HepG2 (cell line): ENCODE data around the gene PDE8B. TPM values are rescaled to one million over a fixed set of nuclear protein-coding genes. Genes with fewer than 3 reads are reported as not detected.

Experiments
- ATAC-seq: fragments of 200-7000 bp; cut with Tn5 transposase; 3 replicates; pipeline ENCODE4 v1.9.1; 2020; ENCODE audit warnings: mild to moderate bottlenecking, moderate library complexity
- BruUV-seq: library from RNA; stranded (reverse); fragments of 400-500 nt; replicated peaks from 2 replicates; lab custom pipeline; 2021; lab: Mats Ljungman, UMichigan
- CTCF ChIA-PET: fragments of 300-600 bp; formaldehyde crosslinking; extraction: SDS; loops from one replicate; lab custom pipeline; 2021; ENCODE audit warnings: low total read pairs, inconsistent platforms, low intra/inter-chr PET ratio; lab: Yijun Ruan, JAX
- POLR2A ChIA-PET: fragments of 350-600 bp; sonication (Branson Sonifier 250); formaldehyde crosslinking; loops from one replicate; lab custom pipeline; 2020; ENCODE audit warnings: antibody characterized with exemption, inconsistent platforms; lab: Yijun Ruan, JAX
- DNase-seq: peaks from one replicate; pipeline ENCODE4 v3.0.0-alpha.2; 2015; ENCODE audit warnings: low spot score
- FAIRE-seq: peaks from 3 replicates; lab custom pipeline; 2011; peaks lifted over from hg19 to GRCh38; lab: Jason Lieb, UNC
- H2AFZ ChIP-seq: one replicate; pipeline ENCODE4 v1.6.1; 2011; ENCODE audit warnings: low read length, inconsistent platforms
- H3K27ac ChIP-seq: fragments of 300-600 bp; 3 replicates; pipeline ENCODE4 v1.8.0; 2011; ENCODE audit warnings: mixed run types, mild to moderate bottlenecking, mixed read lengths, low read length, inconsistent platforms; ENCODE audit not compliant: insufficient read depth; ENCODE audit errors: extremely low read length
- H3K27me3 ChIP-seq, 2 experiments: fragments of 200-600 bp in 1 of 2; 2 replicates in 1 of 2; 3 replicates in 1 of 2; pipeline versions ENCODE4 v1.6.0 to v1.8.0; 2011; ENCODE audit warnings: low read length in 2 of 2, mild to moderate bottlenecking in 2 of 2, moderate library complexity in 2 of 2, inconsistent platforms in 1 of 2; ENCODE audit not compliant: insufficient read depth in 2 of 2, control insufficient read depth in 1 of 2
- H3K36me3 ChIP-seq, 2 experiments: fragments of 200-600 bp in 1 of 2; replicated peaks in 1 of 2; 2 replicates in 1 of 2; 3 replicates in 1 of 2; pipeline versions ENCODE4 v1.5.1 to v1.8.0; 2011; ENCODE audit warnings: low read length in 2 of 2, inconsistent platforms in 1 of 2; ENCODE audit not compliant: insufficient read depth in 2 of 2, control insufficient read depth in 1 of 2
- H3K4me1 ChIP-seq: 2 replicates; pipeline ENCODE4 v1.5.1; 2012; ENCODE audit warnings: low read length, inconsistent platforms; ENCODE audit not compliant: insufficient read depth
- H3K4me2 ChIP-seq: 2 replicates; pipeline ENCODE4 v1.6.0; 2011; ENCODE audit warnings: low read depth, low read length, inconsistent platforms
- H3K4me3 ChIP-seq, 3 experiments: fragments of 200-600 bp in 1 of 3; sonication (generic), shearing (Covaris generic) in 1 of 3; replicated peaks in 1 of 3; 2 replicates each; pipeline ENCODE4 v1.5.1; 2011 to 2016; ENCODE audit warnings: low read length in 3 of 3, inconsistent platforms in 2 of 3, low read depth in 2 of 3, mild to moderate bottlenecking in 2 of 3, control low read depth in 1 of 3, mixed read lengths in 1 of 3; ENCODE audit not compliant: insufficient read depth in 1 of 3
- H3K79me2 ChIP-seq: one replicate; pipeline ENCODE4 v1.6.1; 2011; ENCODE audit warnings: low read length, inconsistent platforms; ENCODE audit not compliant: insufficient read depth
- H3K9ac ChIP-seq: 2 replicates; pipeline ENCODE4 v1.6.0; 2011; ENCODE audit warnings: mild to moderate bottlenecking, low read depth, low read length, inconsistent platforms; ENCODE audit not compliant: insufficient read depth
- H3K9me3 ChIP-seq: 2 replicates; pipeline ENCODE4 v1.5.1; 2012; ENCODE audit warnings: mild to moderate bottlenecking, low read length
- H4K20me1 ChIP-seq: 2 replicates; pipeline ENCODE4 v1.6.0; 2011; ENCODE audit warnings: inconsistent platforms, mild to moderate bottlenecking, low read length, moderate library complexity; ENCODE audit not compliant: insufficient read depth
- GPBP1L1 ChIP-seq: sonication (generic); formaldehyde crosslinking; IDR thresholded peaks from 2 replicates; pipeline ENCODE4 v1.5.0; 2020; ENCODE audit warnings: mild to moderate bottlenecking, missing genetic modification reagents
- MNT ChIP-seq: fragments of 450-650 bp; IDR thresholded peaks from 2 replicates; pipeline ENCODE4 v1.6.1; 2016
- WGBS: methylation state at CpG from one replicate; pipeline ENCODE4 v1.1.6; 2017; ENCODE audit warnings: low lambda C conversion rate; 5-methylcytosine and 5-hydroxymethylcytosine counted together
- in situ Hi-C: cut with HindIII; loops from 2 replicates; pipeline ENCODE4 v1.10.0; 2017; ENCODE audit warnings: low pct_unique_long_range_greater_than_20kb; ENCODE audit not compliant: extremely low pct_ligation_motif_present
- intact Hi-C: fragments of 100-400 bp; cut with micrococcal nuclease; formaldehyde crosslinking; loops from one replicate; pipeline ENCODE4 v1.10.0; 2022; ENCODE audit not compliant: unreplicated experiment
- polyA plus RNA-seq, 8 experiments: library from polyadenylated mRNA; depleted of rRNA in 3 of 8; stranded (reverse) in 7 of 8; unstranded in 1 of 8; fragments of >200 nt; fragmentation: Illumina TruSeq in 4 of 8; extraction: Trizol in 4 of 8; gene quantifications; 2 replicates each; pipeline versions ENCODE4 v1.2.1 to v1.2.3, GENCODE V29; 2011 to 2016; ENCODE audit warnings: low read depth in 4 of 8, missing spikeins in 1 of 8, mixed read lengths in 1 of 8; ENCODE audit not compliant: insufficient read depth in 1 of 8
- total RNA-seq, 5 experiments: library from RNA; depleted of rRNA; stranded (reverse); fragments of >200 nt; fragmentation: Illumina TruSeq; extraction: Trizol; gene quantifications; 2 replicates each; pipeline ENCODE4 v1.2.3, GENCODE V29; 2016; ENCODE audit warnings: low read depth in 1 of 5
- TF ChIP-seq, protein P1 (sequence below): sonication (generic); formaldehyde crosslinking; IDR thresholded peaks from 2 replicates; pipeline ENCODE4 v1.4.0; 2020; ENCODE audit warnings: mild to moderate bottlenecking, missing genetic modification reagents

PDE8B gene
- total and polyA plus RNA-seq, 2 of the 13 experiments (the other 11 are each of a cell fraction or from before 2014, with no cell fraction given) = 0.07 TPM; not detected in 1

GRCh38 chr5:77305222-77305846 is 94.9 kb downstream of the PDE8B start:
- no peak for FAIRE-seq
- Histone ChIP-seq H3K9me3 (no peaks in the 10 kb centered on the region), H3K27me3 (no peaks in the 10 kb centered on the region; a peak in 1 of 5 replicates), H3K79me2 (no peaks in the 10 kb centered on the region), H3K9ac (no peak overlapping the region), H3K4me2 (no peak overlapping the region), H3K4me1 (peaks cover 21% of the 10 kb centered on the region), H4K20me1 (no peaks in the 10 kb centered on the region), H3K27ac (no peak overlapping the region), H3K4me3 (no peak overlapping the region), H2AFZ (no peak overlapping the region), H3K36me3 (no peaks in the 10 kb centered on the region)
- no TSS peak for BruUV-seq
- WGBS = 15% methylated on average over 2 of the region's 2 CpGs
- ATAC-seq = no peak
- intact Hi-C loops (no loop called here), in situ Hi-C loops (no loop called here)
- DNase-seq = no peak
- POLR2A ChIA-PET = no interaction called here
- CTCF ChIA-PET = no interaction called here
- no peak for TF ChIP-seq GPBP1L1 (CRISPR knock-in tag)
- no peak for TF ChIP-seq MNT
- TF ChIP-seq, protein P1, sequence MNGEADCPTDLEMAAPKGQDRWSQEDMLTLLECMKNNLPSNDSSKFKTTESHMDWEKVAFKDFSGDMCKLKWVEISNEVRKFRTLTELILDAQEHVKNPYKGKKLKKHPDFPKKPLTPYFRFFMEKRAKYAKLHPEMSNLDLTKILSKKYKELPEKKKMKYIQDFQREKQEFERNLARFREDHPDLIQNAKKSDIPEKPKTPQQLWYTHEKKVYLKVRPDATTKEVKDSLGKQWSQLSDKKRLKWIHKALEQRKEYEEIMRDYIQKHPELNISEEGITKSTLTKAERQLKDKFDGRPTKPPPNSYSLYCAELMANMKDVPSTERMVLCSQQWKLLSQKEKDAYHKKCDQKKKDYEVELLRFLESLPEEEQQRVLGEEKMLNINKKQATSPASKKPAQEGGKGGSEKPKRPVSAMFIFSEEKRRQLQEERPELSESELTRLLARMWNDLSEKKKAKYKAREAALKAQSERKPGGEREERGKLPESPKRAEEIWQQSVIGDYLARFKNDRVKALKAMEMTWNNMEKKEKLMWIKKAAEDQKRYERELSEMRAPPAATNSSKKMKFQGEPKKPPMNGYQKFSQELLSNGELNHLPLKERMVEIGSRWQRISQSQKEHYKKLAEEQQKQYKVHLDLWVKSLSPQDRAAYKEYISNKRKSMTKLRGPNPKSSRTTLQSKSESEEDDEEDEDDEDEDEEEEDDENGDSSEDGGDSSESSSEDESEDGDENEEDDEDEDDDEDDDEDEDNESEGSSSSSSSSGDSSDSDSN (CRISPR knock-in tag) = no peak
